ENCODE results near the gene NHSL2.

GRCh38 chrX:72031634-72032033 lies 121.0 kb downstream of the NHSL2 start:
- no peak for TF ChIP-seq GATA2 (IDR thresholded peaks at IDR 0.05; ENCODE audit: low read depth, low read length)
- TF ChIP-seq GATA3 (IDR thresholded peaks at IDR 0.05; ENCODE audit: low read depth, low read length) = no peak
